Activated T-cell treated with anti-CD3 and anti-CD28 coated beads, Interleukin-2, amount 50 U/mL, for 24 hours (primary cell): ENCODE measurements around the gene KAT2A.

ENCODE experiments used
- DNase-seq: peaks from one replicate; pipeline ENCODE4 v3.0.0-alpha.2; 2020
- H3K27ac Mint-ChIP-seq: 2 replicates; pipeline ENCODE4 v1.8.0; 2020; ENCODE audit warnings: mild to moderate bottlenecking, mixed read lengths
- H3K27me3 Mint-ChIP-seq: 2 replicates; pipeline ENCODE4 v1.8.0; 2020; ENCODE audit warnings: mixed read lengths
- H3K36me3 Mint-ChIP-seq: 2 replicates; pipeline ENCODE4 v1.8.0; 2020; ENCODE audit warnings: low read depth, mixed read lengths
- H3K4me1 Mint-ChIP-seq: 2 replicates; pipeline ENCODE4 v1.8.0; 2020; ENCODE audit warnings: low read depth, mixed read lengths
- H3K4me3 Mint-ChIP-seq: 2 replicates; pipeline ENCODE4 v1.8.0; 2020; ENCODE audit warnings: mild to moderate bottlenecking, moderate library complexity, mixed read lengths
- H3K9me3 Mint-ChIP-seq: 2 replicates; pipeline ENCODE4 v1.8.0; 2020; ENCODE audit warnings: mixed read lengths

The KAT2A gene

GRCh38 chr17:42112552-42113176 is 8.5 kb downstream of the KAT2A start, which contains the start of gene DHX58:
Gene DHX58, minus strand, starts transcription at chr17:42112714. Its CDS starts 822 bp downstream, at chr17:42111892.
- Mint-ChIP-seq H3K36me3 (peaks cover 44% of the 10 kb centered on the region), H3K9me3 (no peaks in the 10 kb centered on the region), H3K4me3 (peak within 1 kb of the TSS; percentile 70), H3K27me3 (no peaks in the 10 kb centered on the region), H3K4me1 (peaks cover 46% of the 10 kb centered on the region), H3K27ac (peak within 1 kb of the TSS; percentile 96)
- peak; percentile 80 for DNase-seq

- no peaks in the 10 kb centered on the region for H3K27me3 Mint-ChIP-seq
- peak overlapping the region; percentile 70 for H3K4me3 Mint-ChIP-seq
- H3K9me3 Mint-ChIP-seq: no peaks in the 10 kb centered on the region
- DNase-seq: no peak
- peak overlapping the region; percentile 96 for H3K27ac Mint-ChIP-seq
- H3K4me1 Mint-ChIP-seq: peaks cover 48% of the 10 kb centered on the region
- peaks cover 37% of the 10 kb centered on the region for H3K36me3 Mint-ChIP-seq
These were observed 9.2 kb downstream of the KAT2A start for GRCh38 chr17:42111871-42112551.

GRCh38 chr17:42111265-42111636 is 9.9 kb downstream of the KAT2A start:
- H3K4me1 Mint-ChIP-seq: peaks cover 46% of the 10 kb centered on the region
- H3K9me3 Mint-ChIP-seq: no peaks in the 10 kb centered on the region
- peak overlapping the region; percentile 35 for H3K27ac Mint-ChIP-seq
- H3K27me3 Mint-ChIP-seq: no peaks in the 10 kb centered on the region
- H3K36me3 Mint-ChIP-seq: peaks cover 30% of the 10 kb centered on the region
- no peak for DNase-seq
- no peak overlapping the region for H3K4me3 Mint-ChIP-seq

GRCh38 chr17:42110301-42111264 is 10.6 kb downstream of the KAT2A start:
- H3K36me3 Mint-ChIP-seq: peaks cover 23% of the 10 kb centered on the region

DNA sequence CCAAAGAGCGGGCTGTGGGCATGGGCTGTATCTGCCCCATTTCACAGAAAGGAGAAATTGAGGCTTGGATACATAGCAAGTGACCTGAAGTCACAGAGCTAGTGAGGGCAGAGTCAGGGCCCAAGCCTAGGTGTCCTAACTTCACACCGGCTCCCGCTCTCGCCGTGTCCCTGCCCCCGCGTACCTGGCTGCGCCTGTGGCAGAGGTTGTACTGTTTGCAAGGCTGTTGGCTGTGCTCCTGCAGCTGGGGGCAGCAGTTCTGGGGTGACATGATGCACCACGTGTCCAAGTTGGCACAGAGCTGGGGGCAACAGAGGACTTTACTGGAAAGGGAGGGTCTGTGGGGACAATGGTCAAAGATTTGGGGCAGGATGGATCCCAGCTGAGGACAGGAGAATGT is 12.1 kb downstream of the KAT2A start:
- no peaks in the 10 kb centered on the region for H3K9me3 Mint-ChIP-seq
- H3K36me3 Mint-ChIP-seq: peaks cover 12% of the 10 kb centered on the region
- no peaks in the 10 kb centered on the region for H3K27me3 Mint-ChIP-seq
- H3K27ac Mint-ChIP-seq: no peak overlapping the region
- DNase-seq: no peak
- H3K4me1 Mint-ChIP-seq: peaks cover 45% of the 10 kb centered on the region
- H3K4me3 Mint-ChIP-seq: no peak overlapping the region

More at GRCh38 chr17:42110301-42111264, 10.6 kb downstream of the KAT2A start:
- DNase-seq: no peak
- Mint-ChIP-seq H3K9me3 (no peaks in the 10 kb centered on the region), H3K27ac (peak overlapping the region; percentile 62), H3K4me1 (peaks cover 45% of the 10 kb centered on the region), H3K27me3 (no peaks in the 10 kb centered on the region), H3K4me3 (no peak overlapping the region)

- Mint-ChIP-seq H3K27ac (peak overlapping the region; percentile 80), H3K27me3 (no peaks in the 10 kb centered on the region), H3K4me1 (peaks cover 40% of the 10 kb centered on the region), H3K36me3 (peaks cover 5% of the 10 kb centered on the region), H3K9me3 (no peaks in the 10 kb centered on the region), H3K4me3 (peak overlapping the region; percentile 73)
- peak; percentile 99 for DNase-seq
These were observed 13.3 kb downstream of the KAT2A start for GRCh38 chr17:42107597-42108576.

DNA sequence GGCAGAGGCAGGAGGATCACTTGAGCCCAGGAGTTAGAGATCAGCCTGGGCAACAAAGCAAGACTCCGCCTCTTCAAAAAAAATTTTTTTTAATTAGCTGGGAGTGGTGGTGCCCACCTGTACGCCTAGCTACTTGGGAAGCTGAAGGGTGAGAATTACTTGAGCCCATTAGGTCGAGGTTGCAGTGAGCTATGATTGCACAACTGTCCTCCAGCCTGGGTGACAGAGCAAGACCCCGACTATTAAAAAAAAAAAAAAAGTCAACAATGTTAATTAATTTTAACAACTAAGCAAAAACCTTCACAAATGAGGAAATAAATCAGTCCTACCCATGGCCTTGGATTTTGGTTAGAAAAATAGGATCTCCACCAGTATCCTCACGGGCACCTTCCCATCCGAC is 14.0 kb downstream of the KAT2A start:
- Mint-ChIP-seq H3K27ac (no peak overlapping the region), H3K27me3 (no peaks in the 10 kb centered on the region), H3K4me3 (peak overlapping the region; percentile 73), H3K4me1 (peaks cover 34% of the 10 kb centered on the region), H3K36me3 (peaks cover 2% of the 10 kb centered on the region), H3K9me3 (no peaks in the 10 kb centered on the region)
- DNase-seq: no peak

DNA sequence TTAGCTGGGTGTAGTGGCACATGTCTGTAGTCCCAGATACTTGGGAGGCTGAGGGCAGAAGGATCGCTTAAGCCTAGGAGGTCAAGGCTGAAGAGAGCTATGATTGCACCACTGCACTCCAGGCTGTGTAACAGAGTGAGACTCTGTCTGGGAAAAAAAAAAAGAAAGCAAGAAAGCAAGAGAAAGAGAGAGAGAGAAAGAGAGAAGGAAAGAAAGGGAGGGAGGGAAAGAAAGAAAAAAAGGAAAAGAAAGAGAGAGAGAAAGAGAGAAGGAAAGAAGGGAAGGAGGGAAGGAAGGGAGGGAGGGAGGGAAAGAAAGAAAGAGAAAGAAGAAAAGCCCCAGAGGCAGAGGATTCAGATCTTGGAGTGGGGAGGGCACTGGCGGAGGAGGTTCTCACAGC is 15.2 kb downstream of the KAT2A start:
- no peak for DNase-seq
- Mint-ChIP-seq H3K4me3 (no peak overlapping the region), H3K4me1 (peaks cover 23% of the 10 kb centered on the region), H3K27me3 (no peaks in the 10 kb centered on the region), H3K36me3 (peaks cover 2% of the 10 kb centered on the region), H3K9me3 (no peaks in the 10 kb centered on the region), H3K27ac (no peak overlapping the region)

GRCh38 chr17:42104264-42104663 is 16.9 kb downstream of the KAT2A start:
- Mint-ChIP-seq H3K36me3 (peaks cover 2% of the 10 kb centered on the region), H3K27me3 (no peaks in the 10 kb centered on the region), H3K4me1 (peaks cover 14% of the 10 kb centered on the region), H3K27ac (no peak overlapping the region), H3K9me3 (no peaks in the 10 kb centered on the region), H3K4me3 (no peak overlapping the region)
- no peak for DNase-seq

DNA sequence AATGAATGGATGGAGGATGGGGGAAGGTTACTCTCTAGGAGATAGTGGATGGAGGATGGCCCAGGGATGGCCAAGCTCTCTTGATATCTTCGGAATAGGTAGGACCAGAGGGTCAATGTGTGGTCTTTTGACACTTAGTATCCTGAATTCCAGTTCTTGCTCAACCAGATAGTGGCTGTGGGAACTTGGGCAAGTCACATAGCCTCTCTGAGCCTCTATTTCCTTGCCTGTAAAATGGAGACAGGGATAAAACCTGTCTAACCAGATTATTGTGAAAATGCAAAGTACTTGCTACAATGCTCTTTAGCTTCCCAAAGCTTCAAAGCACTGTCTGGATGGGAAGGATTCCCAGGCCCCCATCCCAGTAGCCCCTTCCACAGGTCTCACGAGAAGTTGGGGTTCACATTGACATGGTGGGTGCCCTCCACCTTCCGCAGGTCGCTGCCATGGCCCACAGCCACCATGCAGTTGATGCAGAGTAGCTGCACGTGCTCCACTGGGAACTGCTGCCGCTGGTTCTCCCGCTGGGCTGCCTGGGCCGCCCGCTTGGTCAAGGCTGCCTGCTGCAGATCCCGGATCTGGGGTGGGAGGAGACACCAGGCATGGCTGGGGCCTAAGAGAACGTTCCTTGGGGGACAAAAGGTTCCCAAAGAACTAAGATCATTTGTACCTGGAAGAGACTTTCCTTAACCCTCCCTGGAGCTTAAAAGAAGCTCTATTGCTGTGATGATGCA is 17.8 kb downstream of the KAT2A start:
- no peaks in the 10 kb centered on the region for H3K27me3 Mint-ChIP-seq
- no peak for DNase-seq

DNA sequence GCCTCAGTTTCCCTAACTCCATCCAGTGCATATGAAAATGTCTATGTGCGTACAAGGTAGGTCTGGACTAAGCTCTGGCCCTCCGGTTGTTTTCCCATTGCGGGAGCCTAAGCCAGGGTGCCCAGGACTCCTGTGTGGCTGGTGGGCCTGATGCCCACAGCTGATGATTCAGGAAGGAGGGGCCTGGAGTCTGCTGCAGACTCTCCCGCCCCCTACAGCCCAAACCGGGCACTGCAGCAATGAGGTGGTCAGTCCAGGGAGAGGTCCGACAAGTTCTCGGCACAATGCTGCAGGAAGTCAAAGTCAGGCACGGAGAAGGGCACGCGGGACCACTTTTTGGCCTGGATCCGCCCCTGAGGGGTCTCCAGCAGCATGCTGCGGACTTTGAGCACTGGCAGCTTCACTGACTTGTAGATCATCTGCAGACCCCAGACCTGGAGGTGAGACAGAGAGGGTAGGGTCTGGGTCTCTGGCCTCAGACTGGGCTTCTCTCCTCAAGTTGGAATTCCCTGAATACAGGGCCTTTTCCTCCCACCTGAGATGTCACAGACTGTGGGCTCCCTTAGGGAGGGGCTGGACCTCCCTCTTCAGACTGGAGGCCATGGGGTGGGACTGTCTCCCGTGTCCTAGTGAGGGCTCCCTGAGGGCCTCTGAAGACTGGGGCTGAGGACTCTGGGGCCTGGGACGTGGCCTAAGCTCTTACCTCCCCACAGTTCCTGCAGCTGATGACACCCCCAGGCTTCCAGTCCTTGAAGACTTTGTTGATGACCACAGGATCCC is 19.5 kb downstream of the KAT2A start:
- H3K4me1 Mint-ChIP-seq: peaks cover 9% of the 10 kb centered on the region
- peak; percentile 82 for DNase-seq

More for the DNA sequence above, 17.8 kb downstream of the KAT2A start:
- Mint-ChIP-seq H3K4me3 (no peak overlapping the region), H3K9me3 (no peaks in the 10 kb centered on the region), H3K27ac (no peak overlapping the region), H3K4me1 (peaks cover 13% of the 10 kb centered on the region), H3K36me3 (peaks cover 2% of the 10 kb centered on the region)

DNA sequence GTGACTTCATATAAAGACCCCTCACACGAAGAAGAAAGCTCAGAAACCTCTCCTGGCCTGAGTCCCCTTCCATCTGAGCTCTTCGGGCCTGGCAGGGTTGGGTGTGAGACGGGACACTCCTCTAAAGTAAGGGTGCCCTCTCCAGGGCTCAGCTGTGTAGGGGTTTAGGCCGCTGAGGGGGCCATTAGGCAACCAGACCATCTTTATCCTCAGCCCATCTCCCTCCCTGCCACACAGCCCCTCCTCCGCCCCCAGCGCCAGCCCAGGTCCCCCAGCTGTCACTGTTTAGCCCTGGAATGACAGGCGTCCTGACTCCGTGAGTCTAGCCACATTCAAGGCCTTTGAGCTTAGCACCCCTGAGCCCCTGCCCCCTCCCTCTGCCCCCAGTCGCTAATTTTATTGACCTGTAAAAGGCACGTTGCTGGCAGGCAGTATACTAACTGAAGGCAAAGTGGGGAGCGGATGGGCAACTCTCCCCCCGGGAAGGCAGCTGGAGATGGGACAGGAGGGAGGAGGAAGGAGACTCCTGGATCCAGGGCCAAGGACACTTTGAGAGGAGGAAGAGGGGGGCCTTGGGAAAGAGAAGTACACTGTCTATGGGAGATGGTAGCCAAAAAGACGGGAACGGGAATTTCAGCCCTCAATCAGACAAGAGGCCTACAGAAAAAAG is 22.3 kb downstream of the KAT2A start:
- Mint-ChIP-seq H3K36me3 (no peaks in the 10 kb centered on the region), H3K4me1 (peaks cover 8% of the 10 kb centered on the region), H3K27me3 (peaks cover 19% of the 10 kb centered on the region), H3K4me3 (no peak overlapping the region), H3K27ac (no peak overlapping the region), H3K9me3 (no peaks in the 10 kb centered on the region)
- DNase-seq: no peak

More for the DNA sequence above, 19.5 kb downstream of the KAT2A start:
- peaks cover 2% of the 10 kb centered on the region for H3K36me3 Mint-ChIP-seq
- H3K9me3 Mint-ChIP-seq: no peaks in the 10 kb centered on the region
- H3K27ac Mint-ChIP-seq: no peak overlapping the region
- H3K27me3 Mint-ChIP-seq: peaks cover 13% of the 10 kb centered on the region
- H3K4me3 Mint-ChIP-seq: no peak overlapping the region
